Germinal center (tissue), 1 donor: ENCODE data around the gene RNU1-3.
"Not testable (repeated sequence)": the region's sequence is repeated elsewhere in the genome, so short reads cannot be mapped to it uniquely, and the experiment has no call there.

Source experiments
- DNase-seq: peaks from one replicate; pipeline ENCODE4 v3.0.0; 2012; ENCODE audit warnings: mixed read lengths, low spot score

Gene RNU1-3

DNA sequence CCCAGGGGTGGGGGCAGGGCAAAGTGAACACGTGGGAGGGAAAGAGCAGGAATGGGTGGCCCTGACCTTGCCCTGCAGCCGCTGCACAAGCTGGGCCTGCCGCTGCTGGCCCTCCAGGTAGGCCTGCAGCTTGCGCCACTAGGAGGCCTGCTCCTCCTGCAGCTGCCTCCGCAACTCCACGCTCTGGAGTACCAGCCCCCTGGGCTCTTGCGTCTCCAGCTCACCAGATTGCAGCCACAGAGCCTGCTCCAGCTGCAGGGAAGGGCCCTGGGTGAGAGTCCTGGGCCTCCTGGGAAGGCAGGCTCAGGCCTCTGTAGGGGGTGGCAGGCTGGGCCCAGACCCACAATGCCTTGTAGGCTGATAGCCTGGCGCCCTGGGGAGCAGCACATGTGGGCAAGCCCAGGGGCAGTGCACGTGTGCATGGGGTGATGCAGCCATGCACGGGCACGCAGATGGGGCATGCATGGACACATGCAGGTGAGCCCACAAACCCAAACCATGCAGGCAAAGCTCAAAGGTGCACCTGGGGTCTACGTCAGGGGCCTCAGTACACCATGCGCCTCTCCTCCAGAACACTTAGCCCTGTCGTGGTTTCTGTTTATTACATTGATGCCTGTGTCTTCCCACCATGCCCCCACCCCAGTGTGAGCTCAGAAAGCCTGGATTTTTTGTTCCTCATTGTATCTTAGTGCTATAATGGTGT, 9.6 kb downstream of the RNU1-3 start:
- DNase-seq = not testable (repeated sequence)

GRCh38 chr1:16656574-16656973, 10.2 kb downstream of the RNU1-3 start:
- not testable (repeated sequence) for DNase-seq

DNA sequence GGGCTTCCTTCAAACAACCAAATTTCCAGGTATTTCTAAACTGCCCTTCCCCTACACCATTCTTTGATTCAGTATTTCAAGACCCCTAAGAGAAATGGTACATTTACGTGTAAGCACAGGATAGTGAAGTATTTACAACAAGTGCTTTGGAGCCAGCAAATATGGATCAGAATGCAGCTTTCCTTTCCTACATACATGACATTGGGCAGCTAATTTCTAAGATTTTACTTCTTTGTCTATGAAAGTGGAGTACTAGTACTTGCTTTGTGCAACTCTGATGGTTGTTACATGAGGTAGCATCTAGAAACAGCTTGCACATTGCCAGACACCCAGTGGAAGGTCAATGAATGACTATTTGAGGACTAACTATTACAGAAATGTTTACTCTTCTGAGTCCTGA, 15.2 kb downstream of the RNU1-3 start:
- not testable (repeated sequence) for DNase-seq

DNA sequence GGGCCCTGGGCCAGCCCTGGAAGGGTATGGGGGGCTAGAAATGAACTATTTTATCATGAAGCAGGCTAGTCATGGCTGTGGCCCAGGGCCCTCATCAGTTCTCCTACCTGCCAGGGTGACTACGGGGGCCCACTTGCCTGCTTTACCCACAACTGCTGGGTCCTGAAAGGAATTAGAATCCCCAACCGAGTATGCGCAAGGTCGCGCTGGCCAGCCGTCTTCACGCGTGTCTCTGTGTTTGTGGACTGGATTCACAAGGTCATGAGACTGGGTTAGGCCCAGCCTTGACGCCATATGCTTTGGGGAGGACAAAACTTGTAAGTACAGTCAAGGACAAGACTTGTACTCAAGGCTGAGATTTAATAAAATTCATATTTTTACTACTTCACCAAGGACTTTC, 16.8 kb downstream of the RNU1-3 start:
- not testable (repeated sequence) for DNase-seq

DNA sequence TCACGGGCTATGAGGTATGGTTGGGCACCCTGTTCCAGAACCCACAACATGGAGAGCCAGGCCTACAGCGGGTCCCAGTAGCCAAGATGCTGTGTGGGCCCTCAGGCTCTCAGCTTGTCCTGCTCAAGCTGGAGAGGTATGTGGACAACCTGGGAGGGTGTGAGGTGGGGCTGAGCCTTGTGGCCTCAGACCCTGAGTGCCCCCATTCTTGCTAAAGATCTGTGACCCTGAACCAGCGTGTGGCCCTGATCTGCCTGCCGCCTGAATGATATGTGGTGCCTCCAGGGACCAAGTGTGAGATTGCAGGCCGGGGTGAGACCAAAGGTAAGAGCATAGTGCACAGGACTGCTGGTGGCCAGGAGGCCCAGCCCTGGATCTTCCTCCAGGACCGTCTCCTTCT, 17.4 kb downstream of the RNU1-3 start:
- DNase-seq = not testable (repeated sequence)

GRCh38 chr1:16648756-16649155, 18.0 kb downstream of the RNU1-3 start:
- DNase-seq = not testable (repeated sequence)

GRCh38 chr1:16648250-16648649, 18.5 kb downstream of the RNU1-3 start:
- not testable (repeated sequence) for DNase-seq

DNA sequence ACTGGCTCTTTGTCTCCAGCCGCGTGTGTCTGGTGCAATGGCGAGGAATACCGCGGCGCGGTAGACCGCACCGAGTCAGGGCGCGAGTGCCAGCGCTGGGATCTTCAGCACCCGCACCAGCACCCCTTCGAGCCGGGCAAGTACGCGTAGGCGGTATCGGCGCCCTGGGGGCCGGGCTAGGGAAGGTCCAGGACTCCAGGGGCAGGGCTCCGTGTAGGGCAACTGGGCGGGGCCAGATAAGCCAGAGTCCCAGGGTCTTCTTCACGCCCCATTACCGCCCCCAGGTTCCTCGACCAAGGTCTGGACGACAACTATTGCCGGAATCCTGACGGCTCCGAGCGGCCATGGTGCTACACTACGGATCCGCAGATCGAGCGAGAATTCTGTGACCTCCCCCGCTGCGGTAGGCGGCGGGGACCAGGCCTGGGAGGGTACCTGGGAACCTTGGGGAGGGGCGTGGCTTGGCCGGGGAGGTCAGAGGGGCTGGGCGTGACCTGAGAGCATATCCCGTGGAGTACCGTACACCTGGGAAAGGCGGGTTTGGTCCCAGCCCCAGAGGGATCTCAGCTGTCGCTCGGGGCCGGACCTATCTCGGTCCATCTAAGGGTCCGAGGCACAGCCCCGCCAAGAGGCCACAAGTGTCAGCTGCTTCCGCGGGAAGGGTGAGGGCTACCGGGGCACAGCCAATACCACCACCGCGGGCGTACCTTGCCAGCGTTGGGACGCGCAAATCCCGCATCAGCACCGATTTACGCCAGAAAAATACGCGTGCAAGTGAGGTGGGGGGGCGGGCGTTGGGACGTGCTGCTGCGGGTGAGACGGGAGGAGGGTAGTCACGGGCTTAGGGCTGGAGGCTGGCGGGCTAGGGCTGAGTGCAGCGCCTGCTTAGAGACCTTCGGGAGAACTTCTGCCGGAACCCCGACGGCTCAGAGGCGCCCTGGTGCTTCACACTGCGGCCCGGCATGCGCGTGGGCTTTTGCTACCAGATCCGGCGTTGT, 19.3 kb downstream of the RNU1-3 start:
- not testable (repeated sequence) for DNase-seq

GRCh38 chr1:16646716-16647115, 20.0 kb downstream of the RNU1-3 start:
- DNase-seq = not testable (repeated sequence)

DNA sequence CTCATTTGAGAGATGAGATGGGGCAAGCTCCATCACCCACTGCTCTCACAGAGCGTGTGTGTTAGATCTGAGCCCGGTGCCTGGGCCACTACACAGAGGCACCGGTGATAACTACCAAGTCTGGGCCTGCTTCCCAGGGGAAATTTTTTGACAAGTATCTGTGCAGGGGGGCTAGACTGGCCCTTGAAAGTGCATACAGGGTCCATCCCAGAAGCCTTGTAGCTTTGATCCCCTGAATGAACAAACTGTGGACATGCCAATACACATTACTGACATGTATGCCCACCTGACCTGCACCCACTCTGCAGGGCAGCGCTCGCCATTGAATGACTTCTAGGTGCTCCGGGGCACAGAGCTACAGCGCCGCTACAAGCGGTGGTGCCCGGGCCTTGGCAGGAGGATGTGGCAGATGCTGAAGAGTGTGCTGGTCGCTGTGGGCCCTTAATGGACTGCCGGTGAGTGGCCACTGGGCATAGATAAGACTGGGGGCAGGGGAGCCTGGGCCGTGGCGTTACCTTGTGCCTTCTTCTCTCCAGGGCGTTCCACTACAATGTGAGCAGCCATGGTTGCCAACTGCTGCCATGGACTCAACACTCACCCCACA, 20.6 kb downstream of the RNU1-3 start:
- not testable (repeated sequence) for DNase-seq

- not testable (repeated sequence) for DNase-seq
Observed at GRCh38 chr1:16645271-16646060, 21.3 kb downstream of the RNU1-3 start.

GRCh38 chr1:16644482-16645270, 22.1 kb downstream of the RNU1-3 start:
- DNase-seq = peak; percentile 96

GRCh38 chr1:16644193-16644481, 22.6 kb downstream of the RNU1-3 start:
- no peak for DNase-seq

DNA sequence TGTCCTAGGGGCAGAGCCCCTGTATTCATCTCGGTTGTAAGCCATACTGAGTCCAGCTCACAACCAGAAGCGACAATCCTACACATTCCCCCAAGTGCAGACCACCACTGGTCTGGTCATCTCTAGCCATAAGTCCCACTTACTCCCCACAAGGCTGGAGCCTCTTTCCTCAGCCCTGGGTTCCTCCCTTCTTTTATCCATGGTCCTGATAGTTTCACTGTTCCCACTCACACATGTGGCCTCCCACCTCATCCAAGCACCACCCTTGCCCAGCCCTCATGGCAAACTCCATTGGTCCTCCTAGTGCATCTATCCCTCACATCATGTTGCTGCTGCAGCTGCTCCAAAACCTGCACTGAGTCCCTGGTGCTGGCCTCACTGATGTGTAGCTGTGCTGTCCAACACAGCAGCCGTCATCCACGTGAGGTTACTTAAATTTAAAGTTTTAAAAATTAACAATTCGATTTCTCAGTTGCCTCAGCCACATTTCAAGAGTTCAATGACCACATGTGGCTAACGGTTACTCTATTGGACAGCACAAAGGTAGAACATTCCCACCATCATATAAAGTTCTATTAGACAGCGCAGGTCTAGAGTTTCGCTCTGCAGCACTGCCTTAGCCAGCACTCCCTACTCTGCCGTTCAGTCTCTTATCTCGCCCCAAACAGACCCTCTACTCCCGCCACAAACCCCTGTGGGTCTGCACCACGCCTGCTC, 23.1 kb downstream of the RNU1-3 start:
- DNase-seq = not testable (repeated sequence)

DNA sequence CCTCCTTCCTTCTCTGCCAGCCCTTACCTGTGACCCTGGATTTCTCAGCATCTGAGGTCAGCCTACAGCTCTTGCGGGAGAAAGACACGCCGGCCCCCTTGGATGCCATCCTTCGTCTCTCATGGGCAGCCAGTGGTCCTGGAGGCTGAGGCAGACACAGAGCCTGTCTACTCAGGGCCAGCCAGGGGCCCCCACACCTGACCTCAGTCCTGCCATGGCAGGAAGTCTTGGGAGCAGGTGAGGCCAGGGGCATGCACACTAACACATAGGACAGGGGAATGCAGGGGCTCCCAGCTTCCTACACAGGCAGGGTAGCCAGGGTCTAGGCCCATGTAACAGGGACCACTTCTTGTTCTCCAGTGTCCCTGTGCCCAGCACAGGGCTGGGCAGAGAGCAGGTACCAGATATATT, 23.7 kb downstream of the RNU1-3 start:
- DNase-seq = not testable (repeated sequence)

GRCh38 chr1:16642025-16642966, 24.5 kb downstream of the RNU1-3 start:
- DNase-seq = not testable (repeated sequence)

DNA sequence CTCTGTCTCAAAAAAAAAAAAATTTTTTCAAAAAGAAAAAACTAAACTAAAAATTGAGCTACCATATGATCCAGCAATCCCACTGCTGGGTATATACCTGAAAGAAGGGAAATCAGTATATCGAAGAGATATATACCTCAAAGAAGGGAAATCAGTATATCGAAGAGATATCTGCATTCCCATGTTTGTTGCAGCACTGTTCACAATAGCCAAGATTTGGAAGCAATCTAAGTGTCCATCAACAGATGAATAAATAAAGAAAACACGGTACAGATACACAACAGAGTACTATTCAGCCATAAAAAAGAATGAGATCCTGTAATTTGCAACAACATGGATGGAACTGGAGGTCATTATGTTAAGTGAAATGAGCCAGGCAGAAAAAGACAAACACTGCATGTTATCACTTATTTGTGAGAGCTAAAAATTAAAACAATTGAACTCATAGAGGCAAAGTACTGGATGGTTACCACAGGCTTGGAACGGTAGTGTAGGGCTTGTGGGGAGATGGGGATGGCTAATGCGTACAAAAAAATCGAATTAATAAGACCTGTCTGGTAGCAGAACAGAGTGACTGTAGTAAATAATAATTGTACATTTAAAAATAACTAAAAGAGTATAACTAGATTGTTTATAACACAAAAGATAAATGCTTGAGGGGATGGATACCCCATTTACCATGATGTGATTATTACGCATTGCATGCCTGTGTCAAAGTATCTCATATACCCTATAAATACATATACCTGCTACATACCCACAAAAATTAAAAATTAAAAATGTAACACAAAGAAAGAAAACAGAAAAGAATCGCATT, 25.4 kb downstream of the RNU1-3 start:
- not testable (repeated sequence) for DNase-seq
